GM19239 (cell line): Measurements from ENCODE around the gene FRG2C.
"Not testable (repeated sequence)": the region's sequence is repeated elsewhere in the genome, so short reads cannot be mapped to it uniquely, and the experiment has no call there.

Source experiments
- DNase-seq: peaks from one replicate; pipeline ENCODE4 v3.0.0; 2011; ENCODE audit warnings: low spot score; ENCODE audit not compliant: insufficient read length
- FAIRE-seq: peaks from 2 replicates; lab custom pipeline; 2011; peaks lifted over from hg19 to GRCh38; lab: Jason Lieb, UNC

FRG2C gene

GRCh38 chr3:75668759-75669347 is 4.7 kb downstream of the FRG2C start:
- FAIRE-seq, DNase-seq: not testable (repeated sequence)

DNA sequence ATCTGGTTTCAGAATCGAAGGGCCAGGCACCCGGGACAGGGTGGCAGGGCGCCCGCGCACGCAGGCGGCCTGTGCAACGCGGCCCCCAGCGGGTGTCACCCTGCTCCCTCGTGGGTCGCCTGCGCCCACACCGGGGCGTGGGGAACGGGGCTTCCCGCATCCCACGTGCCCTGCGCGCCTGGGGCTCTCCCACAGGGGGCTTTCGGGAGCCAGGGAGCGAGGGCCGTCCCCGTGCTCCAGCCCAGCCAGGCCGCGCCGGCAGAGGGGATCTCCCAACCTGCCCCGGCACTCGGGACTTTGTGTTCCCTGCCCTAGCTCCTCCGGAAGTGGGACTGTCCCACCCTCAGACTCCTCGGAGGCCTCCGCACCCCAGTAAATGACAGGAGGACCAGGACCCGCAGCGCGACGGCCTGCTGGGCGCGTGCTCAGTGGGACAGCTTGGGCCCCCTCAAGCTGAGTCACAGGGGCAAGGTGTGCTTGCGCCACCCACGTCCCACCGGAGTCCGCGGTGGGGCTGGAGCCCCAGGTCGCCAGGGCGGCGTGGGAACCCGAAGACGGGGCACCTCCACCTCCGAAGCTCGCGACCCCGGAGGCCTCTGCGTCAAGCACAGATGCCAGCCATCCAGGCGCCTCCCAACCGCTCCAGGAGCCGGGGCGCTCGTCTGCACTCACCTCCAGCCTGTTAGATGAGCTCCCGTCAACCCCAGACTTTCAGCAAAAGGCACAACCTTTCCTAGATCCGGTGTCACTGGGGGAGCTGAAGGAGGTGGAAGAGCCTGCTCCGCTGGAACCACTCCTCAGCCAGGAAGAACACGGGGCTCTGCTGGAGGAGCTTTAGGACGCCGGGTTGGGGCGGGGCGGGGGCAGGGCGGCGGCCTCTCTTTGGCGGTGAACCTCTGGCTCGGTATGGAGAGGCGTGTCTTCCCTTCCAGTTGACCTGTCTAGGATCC is 5.5 kb downstream of the FRG2C start:
- FAIRE-seq, DNase-seq: not testable (repeated sequence)

DNA sequence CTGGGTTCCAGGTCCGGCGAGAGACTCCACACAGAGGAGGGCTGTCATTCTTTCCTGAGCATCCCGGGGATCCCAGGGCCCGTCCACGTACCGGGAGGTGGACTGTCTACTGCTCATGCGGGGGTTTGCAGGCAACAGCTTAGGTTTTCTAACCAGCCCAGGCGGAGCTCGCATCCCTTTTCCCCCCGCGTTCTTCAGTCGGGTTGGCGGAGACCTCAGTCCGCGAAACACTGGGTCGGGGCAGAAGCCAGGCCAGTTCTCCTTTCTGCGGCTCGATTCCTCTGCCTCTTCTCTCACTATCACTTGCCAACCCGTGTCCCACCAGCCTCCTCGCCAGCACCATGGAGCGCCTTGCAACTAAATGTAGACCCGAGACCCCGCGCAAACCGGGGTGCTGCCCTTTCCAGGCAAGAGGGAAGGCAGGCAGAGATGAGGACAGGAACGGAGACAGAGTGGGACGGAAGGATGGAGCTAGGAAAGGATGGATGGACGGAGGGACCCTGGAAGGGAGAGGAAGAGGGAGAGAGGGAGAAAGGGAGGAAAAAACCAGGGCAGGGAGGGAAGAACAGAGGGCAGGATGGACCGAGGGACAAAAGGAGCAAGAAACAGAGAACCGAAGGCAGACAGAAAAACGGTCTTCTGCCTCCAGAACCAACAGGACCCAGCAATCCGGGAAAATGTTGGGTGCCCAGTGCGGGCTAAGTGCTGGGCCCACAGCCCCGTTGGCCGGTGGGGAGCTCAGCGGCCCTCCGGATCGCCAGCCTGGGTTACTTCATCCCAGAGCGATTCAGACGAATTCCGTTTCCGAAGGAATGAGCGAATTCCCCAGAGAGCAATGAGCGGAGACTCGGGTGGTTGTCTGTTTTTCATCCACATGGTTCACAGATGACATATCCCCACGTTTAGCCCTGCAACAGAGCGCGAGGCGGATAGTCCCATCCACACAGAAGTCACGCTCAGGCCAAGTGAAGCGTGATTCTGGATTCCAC is 6.5 kb downstream of the FRG2C start:
- FAIRE-seq, DNase-seq: not testable (repeated sequence)

DNA sequence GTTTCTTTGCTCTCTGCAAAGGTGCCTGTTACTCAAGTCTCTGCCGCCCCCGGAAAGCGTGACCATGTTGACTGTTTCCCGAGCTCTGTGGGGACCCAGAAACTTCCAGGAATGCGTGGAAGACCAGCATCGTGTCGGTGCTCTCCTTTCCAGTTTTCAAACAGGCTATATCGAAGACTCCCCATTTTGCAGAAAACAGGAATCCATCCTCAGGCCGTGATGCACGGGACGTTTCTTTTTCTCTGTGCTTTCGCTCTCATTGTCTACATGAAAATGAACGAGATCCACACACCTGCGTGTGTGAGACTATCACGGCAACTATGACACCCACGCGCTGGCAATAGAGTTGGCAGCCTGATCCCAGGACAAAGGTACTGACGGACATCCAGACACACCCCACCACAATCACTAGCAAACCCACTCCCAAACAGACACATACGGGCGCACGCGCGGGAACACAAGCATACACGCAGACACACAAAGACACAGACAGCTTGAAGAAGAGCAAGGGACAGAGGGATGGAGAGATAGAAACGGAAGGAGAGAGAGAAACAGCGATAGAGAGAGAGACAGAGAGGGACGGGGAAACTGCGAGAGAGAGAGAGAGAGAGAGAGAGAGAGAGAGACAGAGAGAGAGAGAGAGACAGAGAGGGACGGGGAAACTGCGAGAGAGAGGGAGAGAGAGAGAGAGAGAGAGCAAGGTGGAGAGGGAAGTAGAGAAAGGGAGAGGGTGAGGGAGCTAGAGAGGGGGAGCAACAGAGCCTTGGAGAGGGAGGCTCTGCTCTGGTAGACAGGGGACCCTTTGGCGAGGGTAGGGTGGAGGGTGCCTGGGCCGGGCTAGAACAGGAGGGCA is 7.4 kb downstream of the FRG2C start:
- not testable (repeated sequence) for FAIRE-seq, DNase-seq

- DNase-seq, FAIRE-seq: not testable (repeated sequence)
Observed at GRCh38 chr3:75672140-75672775, 8.1 kb downstream of the FRG2C start.

DNA sequence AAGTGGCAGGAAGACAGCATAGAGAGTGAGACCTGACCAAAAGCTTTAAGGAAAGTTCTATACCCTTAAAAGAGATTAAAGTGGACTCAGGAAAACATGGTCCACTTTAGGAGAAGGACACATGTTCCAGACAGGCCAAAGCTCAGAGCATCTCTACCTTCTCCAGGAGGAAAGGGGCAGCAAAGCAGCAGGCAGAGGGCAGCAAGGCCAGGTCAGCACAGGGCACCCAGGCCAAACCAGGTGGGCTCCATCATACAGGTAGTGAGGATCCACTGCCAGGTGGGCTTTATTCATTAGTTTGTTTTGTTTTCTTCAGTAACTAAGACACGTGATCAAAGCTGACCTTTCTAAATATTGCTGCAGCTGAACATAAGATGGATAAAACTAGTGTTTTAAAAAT is 19.8 kb downstream of the FRG2C start:
- DNase-seq, FAIRE-seq: not testable (repeated sequence)

DNA sequence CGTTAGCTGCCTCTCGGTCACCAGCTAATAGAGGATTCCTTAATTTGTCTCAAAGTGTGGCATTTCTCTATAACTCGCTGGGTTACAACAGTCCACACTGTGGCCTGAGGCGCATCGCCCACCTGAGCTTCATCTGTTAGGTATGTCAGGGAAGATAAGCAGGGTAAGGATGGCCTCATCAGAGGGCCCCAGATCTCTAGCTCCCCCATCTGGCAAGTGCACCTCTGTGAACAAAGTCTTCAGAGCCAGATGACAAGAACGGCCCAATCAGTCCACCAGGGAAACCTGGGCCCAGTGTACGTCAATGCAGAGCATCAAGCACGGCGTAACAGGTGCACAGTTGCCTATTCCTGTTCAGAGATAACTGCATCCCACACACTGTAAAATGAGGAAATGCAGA is 23.2 kb downstream of the FRG2C start:
- FAIRE-seq (no peak), DNase-seq (no peak)

DNA sequence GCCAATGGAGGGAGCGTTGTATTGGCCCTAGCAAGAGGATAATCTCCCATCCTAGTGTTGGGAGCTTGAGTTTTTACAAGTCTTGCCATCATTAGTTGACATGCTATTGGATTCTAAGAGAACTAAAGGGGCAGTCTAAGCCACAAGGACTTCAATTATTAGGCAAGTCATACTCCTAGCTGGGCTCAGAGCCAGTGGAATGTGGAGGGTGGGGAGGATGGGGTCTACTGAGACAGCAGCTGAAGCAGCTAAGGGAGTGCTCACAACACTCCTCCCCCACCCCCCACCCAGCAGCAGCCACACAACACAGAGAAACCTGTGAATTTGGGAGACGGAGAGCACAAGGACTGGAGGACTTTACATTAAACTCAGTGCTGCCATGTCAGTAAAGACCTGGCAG is 27.9 kb downstream of the FRG2C start:
- DNase-seq (no peak), FAIRE-seq (no peak)
